MM.1S (cell line): Measurements from ENCODE around the gene TM4SF5.

Experiments used
- CTCF ChIP-seq: fragments of 300-600 bp; sonication (generic); IDR thresholded peaks from 2 replicates; pipeline ENCODE4 v1.5.1; 2016; ENCODE audit warnings: antibody characterized with exemption, low read length, mixed read lengths
- EZH2 ChIP-seq: fragments of 300-600 bp; sonication (generic); optimal IDR thresholded peaks from 2 replicates; pipeline ENCODE3; 2017; ENCODE audit warnings: low read depth, mild to moderate bottlenecking, antibody characterized with exemption, low read length, mixed read lengths

- no peak for TF ChIP-seq CTCF
- TF ChIP-seq EZH2, result no peak
Measured at GRCh38 chr17:4815043-4815675, 43.5 kb downstream of the TM4SF5 start.
